Bronchial epithelial cell (primary cell): ENCODE results near the gene RPA1. TPM values are rescaled to one million over a fixed set of nuclear protein-coding genes. Genes with fewer than 3 reads are reported as not detected.

ENCODE experiments used
- DNase-seq: peaks from one replicate; pipeline ENCODE4 v3.0.0-alpha.2; 2010; ENCODE audit warnings: low read depth
- FAIRE-seq: peaks from 2 replicates; lab custom pipeline; 2011; peaks lifted over from hg19 to GRCh38; lab: Jason Lieb, UNC
- H3K27me3 ChIP-seq: 2 replicates; pipeline ENCODE4 v1.5.1; 2011; ENCODE audit warnings: low read length; ENCODE audit not compliant: control insufficient read depth, insufficient read depth
- H3K36me3 ChIP-seq: 2 replicates; pipeline ENCODE4 v1.5.1; 2011; ENCODE audit warnings: low read length; ENCODE audit not compliant: control insufficient read depth, insufficient read depth
- H3K4me3 ChIP-seq: 2 replicates; pipeline ENCODE4 v1.5.1; 2011; ENCODE audit warnings: mild to moderate bottlenecking, low read depth, low read length, control low read depth
- total RNA-seq: library from RNA; depleted of rRNA; stranded (reverse); fragments of >200 nt; gene quantifications from 2 replicates; pipeline ENCODE4 v1.2.1, GENCODE V29; 2014
- TF ChIP-seq, protein P1 (sequence below): IDR thresholded peaks from 2 replicates; pipeline ENCODE4 v1.5.1; 2011; ENCODE audit warnings: mild to moderate bottlenecking, moderate library complexity, low read length, control low read depth, inconsistent platforms; ENCODE audit not compliant: insufficient read depth, severe bottlenecking

RPA1 gene
- total RNA-seq, 1 donor from 2014 or later, result 33.2 TPM

DNA sequence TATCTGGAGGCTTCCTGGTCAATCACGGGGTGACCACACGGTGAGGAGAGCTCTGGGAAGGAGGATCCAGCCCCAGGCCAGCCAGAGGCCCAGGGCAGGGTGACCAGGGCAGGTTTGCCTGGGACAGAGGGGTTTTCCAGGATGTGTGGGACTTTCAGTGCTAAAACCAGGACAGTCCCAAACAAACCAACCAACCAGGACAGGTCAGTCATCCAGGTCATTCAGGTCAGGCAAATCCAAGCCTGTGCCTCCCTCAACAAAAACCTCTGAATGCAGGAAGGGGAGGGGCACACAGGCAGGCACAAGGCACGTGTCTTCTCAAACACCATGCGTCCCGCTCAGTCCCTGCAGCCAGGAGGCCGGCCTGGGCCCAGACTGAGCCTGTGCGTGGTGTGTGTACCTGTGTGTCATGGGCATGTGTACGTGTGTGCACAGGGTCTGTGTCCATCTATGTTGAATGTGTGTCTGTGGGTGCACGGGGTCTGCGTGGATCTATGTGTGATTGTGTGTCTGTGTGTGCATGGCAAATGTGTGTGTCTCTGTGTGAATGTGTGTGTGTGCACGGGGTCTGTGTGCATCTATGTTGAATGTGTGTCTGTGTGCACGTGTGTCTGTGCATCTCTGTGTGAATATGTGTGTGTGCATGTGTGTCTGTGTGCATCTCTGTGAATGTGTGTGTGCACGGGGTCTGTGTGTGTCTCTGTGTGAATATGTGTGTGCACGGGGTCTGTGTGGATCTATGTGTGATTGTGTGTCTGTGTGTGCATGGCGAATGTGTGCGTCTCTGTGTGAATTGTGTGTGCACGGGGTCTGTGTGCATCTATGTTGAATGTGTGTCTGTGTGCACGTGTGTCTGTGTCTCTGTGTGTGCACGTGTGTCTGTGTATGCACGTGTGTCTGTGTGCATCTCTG lies 116.5 kb downstream of the RPA1 start:
- H3K27me3 ChIP-seq, result no peaks in the 10 kb centered on the region
- H3K36me3 ChIP-seq, result no peaks in the 10 kb centered on the region
- FAIRE-seq (peak; percentile 97), DNase-seq (no peak)
- no peak overlapping the region for H3K4me3 ChIP-seq
- TF ChIP-seq, protein P1, sequence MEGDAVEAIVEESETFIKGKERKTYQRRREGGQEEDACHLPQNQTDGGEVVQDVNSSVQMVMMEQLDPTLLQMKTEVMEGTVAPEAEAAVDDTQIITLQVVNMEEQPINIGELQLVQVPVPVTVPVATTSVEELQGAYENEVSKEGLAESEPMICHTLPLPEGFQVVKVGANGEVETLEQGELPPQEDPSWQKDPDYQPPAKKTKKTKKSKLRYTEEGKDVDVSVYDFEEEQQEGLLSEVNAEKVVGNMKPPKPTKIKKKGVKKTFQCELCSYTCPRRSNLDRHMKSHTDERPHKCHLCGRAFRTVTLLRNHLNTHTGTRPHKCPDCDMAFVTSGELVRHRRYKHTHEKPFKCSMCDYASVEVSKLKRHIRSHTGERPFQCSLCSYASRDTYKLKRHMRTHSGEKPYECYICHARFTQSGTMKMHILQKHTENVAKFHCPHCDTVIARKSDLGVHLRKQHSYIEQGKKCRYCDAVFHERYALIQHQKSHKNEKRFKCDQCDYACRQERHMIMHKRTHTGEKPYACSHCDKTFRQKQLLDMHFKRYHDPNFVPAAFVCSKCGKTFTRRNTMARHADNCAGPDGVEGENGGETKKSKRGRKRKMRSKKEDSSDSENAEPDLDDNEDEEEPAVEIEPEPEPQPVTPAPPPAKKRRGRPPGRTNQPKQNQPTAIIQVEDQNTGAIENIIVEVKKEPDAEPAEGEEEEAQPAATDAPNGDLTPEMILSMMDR, result no peak

DNA sequence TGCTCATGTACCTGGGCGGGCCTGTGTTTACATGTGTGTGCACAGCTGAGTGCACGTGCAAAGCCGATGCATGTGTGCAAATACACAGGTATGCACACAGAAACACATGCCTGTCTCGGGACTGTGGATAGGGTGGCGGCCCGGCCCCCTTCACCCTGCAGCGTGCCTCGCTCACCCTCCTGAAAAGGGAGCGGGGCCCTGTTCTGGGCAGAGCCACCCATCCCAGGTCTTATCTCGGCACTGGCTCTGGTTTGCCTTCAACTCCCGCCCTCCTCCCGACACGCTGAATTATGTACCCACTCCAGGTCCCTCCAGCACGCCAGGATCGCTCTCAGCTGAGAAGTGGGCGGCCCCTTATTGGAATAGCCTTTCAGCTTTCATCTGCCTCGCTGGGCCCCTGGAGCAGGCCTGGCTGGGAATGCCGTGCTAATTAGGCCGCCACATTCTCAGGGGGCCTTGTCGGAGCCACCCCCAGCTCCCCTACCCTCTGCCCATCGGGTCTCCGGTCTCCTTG lies 117.5 kb downstream of the RPA1 start:
- Histone ChIP-seq H3K27me3 (no peaks in the 10 kb centered on the region), H3K4me3 (no peak overlapping the region), H3K36me3 (no peaks in the 10 kb centered on the region)
- TF ChIP-seq, protein P1, result no peak
- FAIRE-seq (no peak), DNase-seq (no peak)

DNA sequence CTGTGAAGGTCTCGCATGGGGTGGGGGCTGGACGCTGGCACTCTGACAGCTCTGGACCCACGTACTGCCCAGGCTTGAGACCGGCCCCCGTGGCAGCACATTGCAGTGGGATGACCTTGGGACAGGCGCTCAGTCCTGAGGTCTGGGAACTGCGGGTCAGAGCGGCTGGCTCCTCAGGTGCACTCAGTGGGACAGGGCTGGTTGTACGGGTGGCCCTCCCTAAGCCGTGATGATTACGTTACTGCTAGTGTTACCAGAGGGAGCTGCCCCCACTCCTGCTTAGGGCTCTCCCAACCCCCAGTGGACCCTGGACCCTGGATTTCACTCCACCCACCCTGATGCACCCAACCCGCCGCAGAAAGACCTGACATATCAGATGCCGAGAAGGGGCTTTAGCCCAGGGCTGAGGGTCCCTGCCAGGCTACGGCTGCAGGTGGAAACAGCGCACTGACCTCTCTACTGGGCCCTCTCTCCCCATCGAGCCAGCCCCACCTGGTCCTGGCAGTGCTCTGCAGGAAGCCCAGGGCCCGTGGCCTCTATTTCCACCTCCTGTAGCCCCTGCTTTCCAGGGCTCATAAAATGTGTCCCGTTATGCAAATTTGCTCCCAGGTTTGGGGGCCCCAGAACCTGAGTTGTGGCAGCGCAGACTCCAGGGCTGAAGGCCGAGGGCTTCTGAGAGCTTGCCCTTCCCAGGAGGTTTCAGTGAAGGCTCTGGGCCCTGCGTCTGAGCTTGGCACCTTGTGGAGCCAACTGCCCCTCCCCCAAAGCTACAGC lies 118.1 kb downstream of the RPA1 start:
- DNase-seq (no peak), FAIRE-seq (no peak)
- Histone ChIP-seq H3K4me3 (no peak overlapping the region), H3K36me3 (no peaks in the 10 kb centered on the region), H3K27me3 (no peaks in the 10 kb centered on the region)
- TF ChIP-seq, protein P1, result no peak

DNA sequence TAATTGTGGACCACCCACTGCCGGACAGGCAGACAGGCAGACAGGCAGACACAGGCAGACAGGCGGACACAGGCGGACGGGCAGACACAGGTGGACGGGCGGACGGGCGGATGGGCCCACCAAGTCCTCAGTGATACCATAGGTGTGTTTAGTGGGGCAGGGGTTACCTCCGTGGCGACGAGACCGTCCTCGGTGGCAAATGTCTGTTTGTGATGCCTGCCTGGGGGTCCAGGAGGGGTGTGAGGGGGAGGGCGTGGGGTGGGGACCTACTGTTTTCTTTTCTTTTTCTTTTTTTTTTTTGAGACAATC lies 118.7 kb downstream of the RPA1 start:
- no peaks in the 10 kb centered on the region for H3K36me3 ChIP-seq
- no peak for FAIRE-seq
- no peak for DNase-seq
- H3K4me3 ChIP-seq, result no peak overlapping the region
- H3K27me3 ChIP-seq, result no peaks in the 10 kb centered on the region
- TF ChIP-seq, protein P1, result no peak

Other genes starting within 250 kb of the RPA1 start
- 2.4 and 2.9 TPM in 2 replicates for gene SLC43A2, start 201.2 kb upstream of the RPA1 start, total RNA-seq
- 0.38 and 0.53 TPM in 2 replicates for gene SCARF1, start 184.3 kb upstream of the RPA1 start, total RNA-seq
- gene RILP, start 180.1 kb upstream of the RPA1 start, total RNA-seq, result 3.4 and 3.8 TPM in 2 replicates
- gene PRPF8, start 145.1 kb upstream of the RPA1 start, total RNA-seq, result 57.7 and 71.0 TPM in 2 replicates
- 4.5 and 19.1 TPM in 2 replicates for gene TLCD2, start 119.6 kb upstream of the RPA1 start, total RNA-seq
- 13.8 and 21.6 TPM in 2 replicates for gene WDR81, start 105.3 kb upstream of the RPA1 start, total RNA-seq
- gene SERPINF2, start 87.1 kb upstream of the RPA1 start, total RNA-seq, result 0.79 and 1.5 TPM in 2 replicates
- 51.3 and 112 TPM in 2 replicates for gene SERPINF1, start 67.9 kb upstream of the RPA1 start, total RNA-seq
- gene SMYD4, start 103 bp upstream of the RPA1 start, total RNA-seq, result 7.9 and 10.4 TPM in 2 replicates
- 0.13 and 0.26 TPM in 2 replicates for gene RTN4RL1, start 195.3 kb downstream of the RPA1 start, total RNA-seq
- 10.8 and 14.7 TPM in 2 replicates for gene DPH1, start 200.1 kb downstream of the RPA1 start, total RNA-seq
- gene OVCA2, start 212.0 kb downstream of the RPA1 start, total RNA-seq, result 54.4 and 69.0 TPM in 2 replicates
- 0.64 and 1.3 TPM in 2 replicates for gene HIC1, start 225.1 kb downstream of the RPA1 start, total RNA-seq